Thyroid gland (tissue), 4 donors: ENCODE measurements around the gene USP49.

ENCODE experiments used
- POLR2A ChIP-seq, 2 donors: fragments of 450-650 bp; IDR thresholded peaks; one replicate each; pipeline ENCODE4 v1.6.1; 2017; ENCODE audit warnings: antibody characterized with exemption in 2 of 2, mild to moderate bottlenecking in 2 of 2, moderate library complexity in 1 of 2
- TF ChIP-seq, protein P1 (sequence below), 6 experiments: fragments of 200-600 bp in 3 of 6; fragments of 450-650 bp in 3 of 6; sonication (generic) in 3 of 6; IDR thresholded peaks; one replicate each; pipeline ENCODE4 v1.5.1; 2016 to 2019; ENCODE audit warnings: antibody characterized with exemption in 6 of 6, mild to moderate bottlenecking in 2 of 6, inconsistent platforms in 1 of 6, moderate library complexity in 1 of 6

GRCh38 chr6:41914343-41914742 lies 19.2 kb upstream of the USP49 start:
- TF ChIP-seq, protein P1, sequence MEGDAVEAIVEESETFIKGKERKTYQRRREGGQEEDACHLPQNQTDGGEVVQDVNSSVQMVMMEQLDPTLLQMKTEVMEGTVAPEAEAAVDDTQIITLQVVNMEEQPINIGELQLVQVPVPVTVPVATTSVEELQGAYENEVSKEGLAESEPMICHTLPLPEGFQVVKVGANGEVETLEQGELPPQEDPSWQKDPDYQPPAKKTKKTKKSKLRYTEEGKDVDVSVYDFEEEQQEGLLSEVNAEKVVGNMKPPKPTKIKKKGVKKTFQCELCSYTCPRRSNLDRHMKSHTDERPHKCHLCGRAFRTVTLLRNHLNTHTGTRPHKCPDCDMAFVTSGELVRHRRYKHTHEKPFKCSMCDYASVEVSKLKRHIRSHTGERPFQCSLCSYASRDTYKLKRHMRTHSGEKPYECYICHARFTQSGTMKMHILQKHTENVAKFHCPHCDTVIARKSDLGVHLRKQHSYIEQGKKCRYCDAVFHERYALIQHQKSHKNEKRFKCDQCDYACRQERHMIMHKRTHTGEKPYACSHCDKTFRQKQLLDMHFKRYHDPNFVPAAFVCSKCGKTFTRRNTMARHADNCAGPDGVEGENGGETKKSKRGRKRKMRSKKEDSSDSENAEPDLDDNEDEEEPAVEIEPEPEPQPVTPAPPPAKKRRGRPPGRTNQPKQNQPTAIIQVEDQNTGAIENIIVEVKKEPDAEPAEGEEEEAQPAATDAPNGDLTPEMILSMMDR (IDR thresholded peaks at IDR 0.05) = no peak
- no peak for TF ChIP-seq POLR2A (IDR thresholded peaks at IDR 0.05)
